ENCODE results near the gene KRTAP29-1.

- TF ChIP-seq, protein P1, sequence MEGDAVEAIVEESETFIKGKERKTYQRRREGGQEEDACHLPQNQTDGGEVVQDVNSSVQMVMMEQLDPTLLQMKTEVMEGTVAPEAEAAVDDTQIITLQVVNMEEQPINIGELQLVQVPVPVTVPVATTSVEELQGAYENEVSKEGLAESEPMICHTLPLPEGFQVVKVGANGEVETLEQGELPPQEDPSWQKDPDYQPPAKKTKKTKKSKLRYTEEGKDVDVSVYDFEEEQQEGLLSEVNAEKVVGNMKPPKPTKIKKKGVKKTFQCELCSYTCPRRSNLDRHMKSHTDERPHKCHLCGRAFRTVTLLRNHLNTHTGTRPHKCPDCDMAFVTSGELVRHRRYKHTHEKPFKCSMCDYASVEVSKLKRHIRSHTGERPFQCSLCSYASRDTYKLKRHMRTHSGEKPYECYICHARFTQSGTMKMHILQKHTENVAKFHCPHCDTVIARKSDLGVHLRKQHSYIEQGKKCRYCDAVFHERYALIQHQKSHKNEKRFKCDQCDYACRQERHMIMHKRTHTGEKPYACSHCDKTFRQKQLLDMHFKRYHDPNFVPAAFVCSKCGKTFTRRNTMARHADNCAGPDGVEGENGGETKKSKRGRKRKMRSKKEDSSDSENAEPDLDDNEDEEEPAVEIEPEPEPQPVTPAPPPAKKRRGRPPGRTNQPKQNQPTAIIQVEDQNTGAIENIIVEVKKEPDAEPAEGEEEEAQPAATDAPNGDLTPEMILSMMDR (IDR thresholded peaks at IDR 0.05): no peak
- no peak for TF ChIP-seq ZFX (IDR thresholded peaks at IDR 0.05; ENCODE audit: borderline replicate concordance)
Observed at GRCh38 chr17:41301204-41301790, 1.4 kb downstream of the KRTAP29-1 start.
